ENCODE data around the gene TSPAN9.

DNA sequence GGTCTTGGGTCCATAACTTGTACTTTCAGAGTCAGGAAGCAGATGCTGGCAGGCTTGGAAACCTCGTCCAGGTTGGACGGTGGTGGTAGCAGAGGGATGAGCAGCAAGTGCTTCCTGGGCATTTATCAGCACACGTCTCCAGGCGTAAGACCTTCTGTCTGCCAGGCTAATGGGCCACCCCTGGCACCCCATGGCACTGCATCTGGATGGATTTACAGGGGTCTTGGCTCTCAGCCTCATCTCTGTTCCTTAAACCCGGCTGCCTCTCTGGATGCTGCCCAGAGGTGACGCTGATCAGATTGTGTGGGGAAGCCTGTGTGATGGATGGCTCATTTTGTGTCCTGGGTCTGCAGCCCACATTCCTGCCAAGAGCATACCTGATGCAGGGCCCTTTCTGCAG, 145.1 kb downstream of the TSPAN9 start:
- TF ChIP-seq, protein P1, sequence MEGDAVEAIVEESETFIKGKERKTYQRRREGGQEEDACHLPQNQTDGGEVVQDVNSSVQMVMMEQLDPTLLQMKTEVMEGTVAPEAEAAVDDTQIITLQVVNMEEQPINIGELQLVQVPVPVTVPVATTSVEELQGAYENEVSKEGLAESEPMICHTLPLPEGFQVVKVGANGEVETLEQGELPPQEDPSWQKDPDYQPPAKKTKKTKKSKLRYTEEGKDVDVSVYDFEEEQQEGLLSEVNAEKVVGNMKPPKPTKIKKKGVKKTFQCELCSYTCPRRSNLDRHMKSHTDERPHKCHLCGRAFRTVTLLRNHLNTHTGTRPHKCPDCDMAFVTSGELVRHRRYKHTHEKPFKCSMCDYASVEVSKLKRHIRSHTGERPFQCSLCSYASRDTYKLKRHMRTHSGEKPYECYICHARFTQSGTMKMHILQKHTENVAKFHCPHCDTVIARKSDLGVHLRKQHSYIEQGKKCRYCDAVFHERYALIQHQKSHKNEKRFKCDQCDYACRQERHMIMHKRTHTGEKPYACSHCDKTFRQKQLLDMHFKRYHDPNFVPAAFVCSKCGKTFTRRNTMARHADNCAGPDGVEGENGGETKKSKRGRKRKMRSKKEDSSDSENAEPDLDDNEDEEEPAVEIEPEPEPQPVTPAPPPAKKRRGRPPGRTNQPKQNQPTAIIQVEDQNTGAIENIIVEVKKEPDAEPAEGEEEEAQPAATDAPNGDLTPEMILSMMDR (IDR thresholded peaks at IDR 0.05): no peak
- no peak for TF ChIP-seq EZH2 (IDR thresholded peaks at IDR 0.05)
